Neutrophil (primary cell): ENCODE measurements around the gene NUDT16L1.

ENCODE experiments used
- H3K27ac ChIP-seq: fragments of 200-600 bp; sonication (generic); 2 replicates; pipeline ENCODE4 v1.5.1; 2016; ENCODE audit warnings: mild to moderate bottlenecking, moderate library complexity
- H3K27me3 ChIP-seq: fragments of 200-600 bp; sonication (generic); 2 replicates; pipeline ENCODE4 v1.6.0; 2016; ENCODE audit warnings: mild to moderate bottlenecking
- H3K36me3 ChIP-seq: fragments of 200-600 bp; sonication (generic); 2 replicates; pipeline ENCODE4 v1.5.1; 2017
- H3K4me1 ChIP-seq, 2 experiments: fragments of 200-600 bp in 1 of 2; sonication (generic) in 1 of 2; 1 replicate in 1 of 2; 2 replicates in 1 of 2; pipeline versions ENCODE4 v1.5.1 to v1.6.1; 2013 to 2016; ENCODE audit warnings: low read depth in 1 of 2, low read length in 1 of 2, mild to moderate bottlenecking in 1 of 2, moderate library complexity in 1 of 2; ENCODE audit not compliant: control insufficient read depth in 1 of 2, insufficient read depth in 1 of 2
- H3K4me3 ChIP-seq, 2 experiments: fragments of 200-600 bp in 1 of 2; sonication (generic) in 1 of 2; 1 replicate in 1 of 2; 2 replicates in 1 of 2; pipeline ENCODE4 v1.5.1; 2013 to 2016; ENCODE audit warnings: low read depth in 1 of 2, low read length in 1 of 2, mild to moderate bottlenecking in 1 of 2, moderate library complexity in 1 of 2
- H3K9me3 ChIP-seq: fragments of 200-600 bp; sonication (generic); 2 replicates; pipeline ENCODE4 v1.5.1; 2016
- TF ChIP-seq, protein P1 (sequence below): fragments of 200-600 bp; sonication (generic); IDR thresholded peaks from 2 replicates; pipeline ENCODE4 v1.5.1; 2016; ENCODE audit warnings: antibody characterized with exemption

The NUDT16L1 gene

DNA sequence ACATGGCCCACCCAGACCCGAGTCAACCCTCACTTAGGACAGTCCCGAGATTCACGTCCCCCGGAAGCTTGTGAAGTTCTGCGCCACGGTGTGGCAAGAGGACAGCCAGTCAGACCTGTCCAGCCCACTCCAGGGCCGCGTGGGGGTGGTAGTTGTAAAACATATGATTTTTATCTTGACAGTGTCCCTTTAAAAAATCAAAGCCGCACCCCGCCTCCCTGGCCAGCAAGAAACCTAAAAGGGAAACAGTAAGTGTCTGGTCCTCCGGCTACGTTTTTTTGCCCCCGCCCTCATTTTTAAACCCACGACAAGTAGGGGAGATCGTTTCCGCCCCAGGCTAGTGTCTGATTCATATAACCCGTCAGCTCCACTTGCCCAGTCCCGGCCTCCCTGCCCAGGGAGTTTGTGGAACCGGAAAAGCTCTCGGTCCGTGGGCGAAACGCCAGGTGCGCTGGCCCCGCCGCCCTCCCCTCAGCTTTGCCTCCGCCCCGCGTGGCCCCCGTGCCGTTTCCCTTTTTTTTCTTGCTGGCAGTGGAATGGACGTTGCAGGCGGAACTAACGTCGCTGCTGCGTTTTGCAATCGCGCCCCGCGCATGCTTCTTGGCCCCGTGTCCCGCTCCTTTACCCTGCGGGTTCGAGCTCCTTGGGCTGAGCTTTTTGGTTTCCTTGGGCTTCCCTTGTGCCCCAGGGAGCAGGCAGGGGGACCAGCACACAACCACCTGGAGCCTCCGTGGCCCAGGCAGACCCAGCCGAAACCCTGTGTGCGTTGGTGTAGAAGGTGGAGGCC lies 13.3 kb upstream of the NUDT16L1 start:
- peak overlapping the region; percentile 69 to 71 for H3K4me3 ChIP-seq
- peak overlapping the region; percentile 95 for H3K27ac ChIP-seq
- peaks cover 29 to 32% of the 10 kb centered on the region in 2 experiments for H3K4me1 ChIP-seq
- H3K27me3 ChIP-seq = no peaks in the 10 kb centered on the region
- TF ChIP-seq, protein P1, sequence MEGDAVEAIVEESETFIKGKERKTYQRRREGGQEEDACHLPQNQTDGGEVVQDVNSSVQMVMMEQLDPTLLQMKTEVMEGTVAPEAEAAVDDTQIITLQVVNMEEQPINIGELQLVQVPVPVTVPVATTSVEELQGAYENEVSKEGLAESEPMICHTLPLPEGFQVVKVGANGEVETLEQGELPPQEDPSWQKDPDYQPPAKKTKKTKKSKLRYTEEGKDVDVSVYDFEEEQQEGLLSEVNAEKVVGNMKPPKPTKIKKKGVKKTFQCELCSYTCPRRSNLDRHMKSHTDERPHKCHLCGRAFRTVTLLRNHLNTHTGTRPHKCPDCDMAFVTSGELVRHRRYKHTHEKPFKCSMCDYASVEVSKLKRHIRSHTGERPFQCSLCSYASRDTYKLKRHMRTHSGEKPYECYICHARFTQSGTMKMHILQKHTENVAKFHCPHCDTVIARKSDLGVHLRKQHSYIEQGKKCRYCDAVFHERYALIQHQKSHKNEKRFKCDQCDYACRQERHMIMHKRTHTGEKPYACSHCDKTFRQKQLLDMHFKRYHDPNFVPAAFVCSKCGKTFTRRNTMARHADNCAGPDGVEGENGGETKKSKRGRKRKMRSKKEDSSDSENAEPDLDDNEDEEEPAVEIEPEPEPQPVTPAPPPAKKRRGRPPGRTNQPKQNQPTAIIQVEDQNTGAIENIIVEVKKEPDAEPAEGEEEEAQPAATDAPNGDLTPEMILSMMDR = peak; percentile 17
- H3K9me3 ChIP-seq = no peaks in the 10 kb centered on the region
- H3K36me3 ChIP-seq = peaks cover 89% of the 10 kb centered on the region

DNA sequence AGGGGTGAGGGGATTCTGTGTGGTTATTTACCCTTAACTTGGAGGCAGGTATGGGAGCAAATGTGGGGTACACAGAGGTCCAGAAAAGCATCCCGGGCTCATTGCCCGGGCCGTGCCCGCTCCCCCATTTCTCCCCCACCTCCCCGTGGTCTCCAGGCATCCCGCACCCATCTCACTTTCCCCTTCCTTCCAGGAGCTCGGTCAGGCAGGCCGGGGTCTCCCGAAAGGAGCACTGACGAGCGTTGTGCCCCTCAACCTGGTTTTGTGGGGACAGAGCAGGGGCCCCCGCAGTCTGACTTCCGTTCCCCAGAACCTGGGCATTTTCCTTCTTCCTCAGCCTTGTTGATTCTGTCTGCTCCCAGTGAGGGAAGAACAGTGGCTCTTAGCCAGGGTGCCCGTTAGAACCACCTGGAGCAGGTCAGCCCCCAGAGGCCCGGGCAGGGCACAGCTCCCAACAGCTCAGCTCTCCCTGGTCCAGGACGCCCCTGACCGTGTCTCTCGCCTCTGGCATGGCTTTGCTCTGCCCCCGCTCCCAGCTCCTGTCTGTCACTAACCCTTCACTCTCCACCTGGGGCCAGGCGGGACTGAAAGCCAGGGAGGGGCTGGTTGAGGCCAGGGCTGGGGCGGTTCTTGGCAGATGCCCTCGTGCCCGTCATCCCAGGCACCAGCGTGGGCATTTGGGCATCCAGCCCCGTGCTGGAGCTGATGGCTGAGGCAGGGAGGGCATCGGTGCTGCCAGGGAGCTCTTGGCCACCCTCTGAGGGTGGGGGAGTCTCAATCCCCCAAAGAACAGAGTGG lies 12.5 kb upstream of the NUDT16L1 start:
- H3K36me3 ChIP-seq = peaks cover 89% of the 10 kb centered on the region
- peak overlapping the region; percentile 69 to 71 for H3K4me3 ChIP-seq
- no peaks in the 10 kb centered on the region for H3K9me3 ChIP-seq
- H3K27ac ChIP-seq = peak overlapping the region; percentile 95
- no peaks in the 10 kb centered on the region for H3K27me3 ChIP-seq
- TF ChIP-seq, protein P1 = no peak
- peaks cover 29 to 32% of the 10 kb centered on the region in 2 experiments for H3K4me1 ChIP-seq

DNA sequence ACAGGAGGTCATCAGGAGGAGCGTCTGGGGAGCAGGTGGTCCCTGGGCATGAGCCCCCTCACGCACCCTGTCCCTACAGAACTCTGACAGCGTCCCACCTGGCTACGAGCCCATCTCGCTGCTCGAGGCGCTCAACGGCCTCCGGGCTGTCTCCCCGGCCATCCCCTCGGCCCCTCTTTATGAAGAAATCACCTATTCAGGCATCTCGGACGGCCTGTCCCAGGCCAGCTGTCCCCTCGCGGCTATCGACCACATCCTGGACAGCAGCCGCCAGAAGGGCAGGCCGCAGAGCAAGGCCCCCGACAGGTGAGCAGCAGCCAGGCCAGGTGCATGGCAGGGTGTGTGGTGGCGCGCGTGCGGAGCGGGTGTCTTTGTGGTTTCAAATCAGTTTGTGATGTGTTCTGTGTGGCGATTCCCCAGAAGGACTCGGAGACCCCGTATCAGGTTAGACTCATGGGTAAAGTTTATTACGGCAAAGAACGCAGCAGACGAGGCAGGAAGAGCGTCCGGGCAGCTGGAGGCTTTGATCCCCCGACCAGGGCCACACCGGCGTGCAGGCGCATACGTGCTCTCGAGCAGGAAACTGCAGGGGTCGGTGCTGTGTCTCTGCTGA lies 11.8 kb upstream of the NUDT16L1 start:
- Histone ChIP-seq H3K4me3 (no peak overlapping the region), H3K4me1 (peaks cover 29 to 32% of the 10 kb centered on the region in 2 experiments)
- TF ChIP-seq, protein P1 = no peak

DNA sequence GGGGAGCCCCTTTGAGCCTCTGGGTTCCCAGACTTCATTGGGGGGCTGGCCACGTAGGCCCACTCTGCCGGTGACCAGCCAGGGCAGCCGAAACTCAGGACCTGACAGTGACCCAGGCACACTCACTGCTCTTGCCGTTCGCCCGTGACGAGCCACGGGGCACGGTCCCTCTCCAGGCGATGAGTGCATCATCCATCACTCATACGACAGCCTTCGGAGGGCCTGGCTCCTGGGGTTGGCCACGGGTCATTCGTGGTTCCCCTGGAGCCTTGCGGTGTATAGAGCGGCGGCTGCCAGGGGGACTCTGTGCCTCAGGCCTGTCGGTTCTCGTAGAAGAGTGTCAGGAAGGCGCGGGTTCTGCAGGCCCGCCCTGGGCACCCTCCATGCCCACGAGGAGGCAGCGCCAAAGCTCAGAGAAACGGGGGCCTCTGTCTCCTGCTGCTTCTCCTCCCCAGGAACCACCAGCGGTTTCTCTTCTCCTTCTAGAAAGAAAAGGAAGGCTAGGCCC lies 11.2 kb upstream of the NUDT16L1 start:
- peaks cover 89% of the 10 kb centered on the region for H3K36me3 ChIP-seq
- no peaks in the 10 kb centered on the region for H3K27me3 ChIP-seq
- no peaks in the 10 kb centered on the region for H3K9me3 ChIP-seq
- H3K4me3 ChIP-seq = no peak overlapping the region
- peaks cover 29 to 32% of the 10 kb centered on the region in 2 experiments for H3K4me1 ChIP-seq
- TF ChIP-seq, protein P1 = no peak
- peak overlapping the region; percentile 95 for H3K27ac ChIP-seq

More for the DNA sequence above, 11.8 kb upstream of the NUDT16L1 start:
- Histone ChIP-seq H3K36me3 (peaks cover 89% of the 10 kb centered on the region), H3K27ac (peak overlapping the region; percentile 95), H3K27me3 (no peaks in the 10 kb centered on the region), H3K9me3 (no peaks in the 10 kb centered on the region)

DNA sequence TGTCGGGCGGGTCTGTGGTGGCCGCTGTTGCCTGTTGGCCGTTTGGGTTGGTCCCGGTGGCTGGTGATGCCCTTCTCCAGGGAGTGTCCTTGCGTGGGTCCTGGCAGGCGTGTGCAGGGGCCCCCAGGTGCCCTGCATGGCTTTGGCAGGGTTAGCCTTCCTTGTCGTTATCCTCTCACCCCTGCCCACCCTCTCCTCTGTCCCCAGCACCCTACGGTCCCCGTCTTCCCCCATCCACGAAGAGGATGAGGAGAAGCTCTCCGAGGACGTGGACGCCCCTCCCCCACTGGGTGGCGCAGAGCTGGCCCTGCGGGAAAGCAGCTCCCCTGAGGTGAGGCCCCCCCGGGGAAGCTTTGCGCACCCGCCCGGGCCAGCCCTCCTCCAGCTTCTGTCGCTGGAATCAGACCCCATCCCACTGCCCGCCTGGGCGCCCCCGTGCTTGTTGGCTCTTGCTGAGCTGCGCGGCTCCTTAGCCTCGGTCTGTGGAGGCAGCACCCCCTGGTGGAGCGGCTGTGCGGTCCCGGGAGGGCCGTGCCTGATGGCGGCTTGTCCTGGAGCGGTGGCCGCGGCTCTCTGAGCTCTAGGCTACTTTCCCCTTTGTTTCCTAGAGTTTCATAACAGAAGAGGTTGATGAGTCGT lies 10.6 kb upstream of the NUDT16L1 start:
- Histone ChIP-seq H3K9me3 (no peaks in the 10 kb centered on the region), H3K36me3 (peaks cover 89% of the 10 kb centered on the region), H3K4me3 (no peak overlapping the region), H3K4me1 (peaks cover 29 to 32% of the 10 kb centered on the region in 2 experiments), H3K27me3 (no peaks in the 10 kb centered on the region), H3K27ac (peak overlapping the region; percentile 7)
- TF ChIP-seq, protein P1 = no peak
